ENCODE measurements around the gene ARRB2. TPM values are rescaled to one million over a fixed set of nuclear protein-coding genes. Genes with fewer than 3 reads are reported as not detected.

ARRB2 gene
- total RNA-seq, 1 donor from 2014 or later, result 5.8 TPM

- DNase-seq (ENCODE audit: low read depth), result no peak
- peaks cover 6% of the 10 kb centered on the region for H3K27me3 ChIP-seq (ENCODE audit: control insufficient read depth, insufficient read depth, low read length)
Measured at GRCh38 chr17:4769628-4770027, 59.2 kb downstream of the ARRB2 start.

More at GRCh38 chr17:4769628-4770027, 59.2 kb downstream of the ARRB2 start:
- no peaks in the 10 kb centered on the region for H3K36me3 ChIP-seq (ENCODE audit: control insufficient read depth, insufficient read depth, low read length)
- no peak for TF ChIP-seq CTCF (IDR thresholded peaks at IDR 0.05; ENCODE audit: insufficient read depth, low read length, poor library complexity, severe bottlenecking)
- H3K4me3 ChIP-seq (ENCODE audit: low read depth, low read length), result no peak overlapping the region

Other genes starting within 250 kb of the ARRB2 start
- 47.3 and 53.1 TPM in 2 replicates for gene SPNS2, start 211.8 kb upstream of the ARRB2 start, total RNA-seq
- 92.0 and 103 TPM in 2 replicates for gene MYBBP1A, start 155.2 kb upstream of the ARRB2 start, total RNA-seq
- gene GGT6, start 150.1 kb upstream of the ARRB2 start, total RNA-seq, result 0.07 and 0.38 TPM in 2 replicates
- gene SMTNL2, start 126.1 kb upstream of the ARRB2 start, total RNA-seq, result 0.14 and 0.46 TPM in 2 replicates
- gene ALOX15, start 69.0 kb upstream of the ARRB2 start, total RNA-seq, result not detected in 2 replicates
- gene PELP1, start 6.5 kb upstream of the ARRB2 start, total RNA-seq, result 33.8 and 46.2 TPM in 2 replicates
- 19.1 and 23.6 TPM in 2 replicates for gene MED11, start 20.8 kb downstream of the ARRB2 start, total RNA-seq
- gene ZMYND15, start 29.2 kb downstream of the ARRB2 start, total RNA-seq, result 1.4 and 2.9 TPM in 2 replicates
- gene CXCL16, start 29.3 kb downstream of the ARRB2 start, total RNA-seq, result 96.1 and 106 TPM in 2 replicates
- not detected in 2 replicates for gene TM4SF5, start 61.3 kb downstream of the ARRB2 start, total RNA-seq
- gene VMO1, start 75.7 kb downstream of the ARRB2 start, total RNA-seq, result not detected in 2 replicates
- gene GLTPD2, start 78.3 kb downstream of the ARRB2 start, total RNA-seq, result not detected in 2 replicates
- gene PSMB6, start 85.5 kb downstream of the ARRB2 start, total RNA-seq, result 208 and 257 TPM in 2 replicates
- 17.4 and 28.6 TPM in 2 replicates for gene PLD2, start 96.5 kb downstream of the ARRB2 start, total RNA-seq
- gene MINK1, start 122.7 kb downstream of the ARRB2 start, total RNA-seq, result 36.1 and 38.3 TPM in 2 replicates
- 2.3 and 4.4 TPM in 2 replicates for gene C17orf107, start 188.9 kb downstream of the ARRB2 start, total RNA-seq
- gene CHRNE, start 192.5 kb downstream of the ARRB2 start, total RNA-seq, result 2.0 and 2.7 TPM in 2 replicates
- gene GP1BA, start 221.6 kb downstream of the ARRB2 start, total RNA-seq, result not detected in 2 replicates
- gene SLC25A11, start 229.4 kb downstream of the ARRB2 start, total RNA-seq, result 37.2 and 44.7 TPM in 2 replicates
- gene RNF167, start 229.6 kb downstream of the ARRB2 start, total RNA-seq, result 44.1 and 66.0 TPM in 2 replicates
- gene PFN1, start 237.9 kb downstream of the ARRB2 start, total RNA-seq, result 1,484 and 2,015 TPM in 2 replicates
- gene ENO3, start 240.5 kb downstream of the ARRB2 start, total RNA-seq, result 3.5 and 5.8 TPM in 2 replicates